HG03575 (cell line): ENCODE data around the gene FER.
"Not testable (repeated sequence)": the region's sequence is repeated elsewhere in the genome, so short reads cannot be mapped to it uniquely, and the experiment has no call there.

Experiments
- ATAC-seq: cut with Tn5 transposase; IDR thresholded peaks from one replicate; pipeline ENCODE4 v1.9.1; 2021; ENCODE audit not compliant: unreplicated experiment, insufficient number of reproducible peaks, low FRiP score; ENCODE audit errors: extremely low read depth

The FER gene

GRCh38 chr5:109052216-109052615 is 304.5 kb downstream of the FER start:
- ATAC-seq = not testable (repeated sequence)

- ATAC-seq = no peak
These were observed 306.3 kb downstream of the FER start for GRCh38 chr5:109053995-109054417.

DNA sequence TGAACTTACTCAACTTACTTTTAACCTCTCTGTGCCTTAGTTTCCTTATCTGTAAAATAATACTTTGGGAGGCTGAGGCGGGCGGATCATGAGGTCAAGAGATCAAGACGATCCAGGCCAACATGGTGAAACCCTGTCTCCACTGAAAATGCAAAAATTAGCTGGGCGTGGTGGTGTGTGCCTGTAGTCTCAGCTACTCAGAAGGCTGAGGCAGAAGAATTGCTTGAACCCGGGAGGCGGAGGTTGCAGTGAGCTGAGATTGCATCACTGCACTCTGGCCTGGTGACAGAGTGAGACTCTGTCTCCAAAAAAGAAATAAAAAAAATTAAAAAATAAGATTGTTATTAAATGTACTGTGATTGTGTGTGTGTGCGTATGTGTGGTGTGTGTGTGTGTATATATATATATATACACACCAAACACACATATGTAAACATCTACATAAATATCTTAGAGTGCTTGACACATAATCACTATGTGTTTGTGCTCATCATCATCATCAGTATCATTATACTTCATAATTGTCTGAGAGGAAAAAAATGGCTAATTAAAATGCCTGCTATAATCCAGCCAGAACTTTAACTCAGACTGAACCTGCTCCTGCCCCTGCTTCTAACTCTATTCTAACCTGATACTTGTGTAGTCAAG is 312.8 kb downstream of the FER start:
- no peak for ATAC-seq

- ATAC-seq = no peak
These were observed 315.0 kb downstream of the FER start for GRCh38 chr5:109062664-109063063.

DNA sequence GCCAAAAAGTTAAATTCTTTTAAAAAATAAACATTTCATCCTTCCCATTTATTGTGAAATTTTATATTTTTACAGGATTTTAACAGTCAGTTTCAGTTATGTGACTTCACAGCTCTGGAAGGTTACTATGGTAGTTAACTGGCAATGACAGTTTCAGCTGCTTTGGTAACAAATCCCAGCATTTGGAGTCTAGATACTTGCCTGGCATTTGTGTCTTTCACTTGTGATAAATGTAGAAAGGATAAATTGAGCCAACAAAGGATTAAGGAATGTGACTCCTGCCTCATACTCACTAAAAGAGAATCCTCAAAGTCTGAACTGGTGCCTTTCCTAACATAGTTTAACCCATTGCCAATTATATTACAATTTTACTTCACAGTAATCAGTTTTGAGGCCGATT is 315.5 kb downstream of the FER start:
- ATAC-seq = no peak

DNA sequence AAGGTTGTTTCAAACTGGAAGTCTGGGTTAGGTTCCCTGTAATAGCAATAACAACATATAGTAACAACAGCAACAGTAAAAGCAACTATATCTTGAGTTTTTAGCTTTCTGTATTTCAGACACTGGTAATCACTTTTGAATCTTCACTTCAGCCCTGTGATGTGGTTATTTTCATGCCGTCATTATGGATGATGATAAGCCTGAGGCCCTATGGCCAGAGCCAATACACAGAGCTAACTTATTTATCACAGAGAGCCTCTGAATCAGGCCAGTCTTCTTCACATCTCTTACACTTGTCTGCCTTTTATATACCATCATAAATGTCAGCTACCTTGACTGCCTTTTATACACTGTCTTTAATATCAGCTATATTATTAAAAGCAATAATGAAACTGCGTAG is 329.0 kb downstream of the FER start:
- no peak for ATAC-seq

GRCh38 chr5:109078448-109078847 is 330.8 kb downstream of the FER start:
- no peak for ATAC-seq

DNA sequence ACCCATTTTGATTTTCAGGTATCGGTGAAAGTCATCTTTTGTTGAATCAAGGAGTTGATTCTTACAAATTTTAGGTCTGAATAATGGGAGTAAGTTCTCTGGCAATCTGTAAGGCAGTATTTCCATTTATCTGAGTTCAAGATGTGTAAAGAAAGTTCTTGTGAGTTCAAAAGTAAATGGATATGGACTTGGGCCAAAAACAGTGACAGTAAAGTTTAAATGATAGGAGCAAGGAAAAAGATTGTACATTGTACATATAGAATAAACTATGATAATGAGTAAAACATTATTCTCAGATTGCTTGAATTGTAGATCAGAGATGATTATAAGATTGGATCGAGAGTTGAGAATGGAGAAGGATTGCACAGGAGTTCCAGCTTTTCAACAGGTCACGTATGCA is 332.8 kb downstream of the FER start:
- no peak for ATAC-seq

DNA sequence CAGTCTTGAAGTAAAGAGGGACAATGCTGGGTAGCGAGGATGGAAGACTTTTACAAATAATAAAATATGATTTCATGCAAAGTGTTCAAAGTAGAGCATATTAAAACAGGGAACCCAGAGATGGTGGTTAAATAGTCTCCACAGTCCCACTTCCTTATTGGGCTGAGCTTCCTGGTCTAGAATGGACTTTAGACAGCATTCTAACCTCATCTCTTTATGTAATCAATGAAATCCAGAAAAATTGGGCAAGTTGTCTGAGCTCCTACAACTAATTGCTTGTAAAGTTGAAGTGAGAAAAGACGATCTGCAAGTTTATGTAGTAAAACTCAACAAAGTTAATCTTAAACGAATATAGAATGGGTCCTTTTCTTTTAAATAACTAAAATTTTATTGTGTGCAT is 333.2 kb downstream of the FER start:
- ATAC-seq = no peak

GRCh38 chr5:109083937-109084336 is 336.2 kb downstream of the FER start:
- no peak for ATAC-seq

DNA sequence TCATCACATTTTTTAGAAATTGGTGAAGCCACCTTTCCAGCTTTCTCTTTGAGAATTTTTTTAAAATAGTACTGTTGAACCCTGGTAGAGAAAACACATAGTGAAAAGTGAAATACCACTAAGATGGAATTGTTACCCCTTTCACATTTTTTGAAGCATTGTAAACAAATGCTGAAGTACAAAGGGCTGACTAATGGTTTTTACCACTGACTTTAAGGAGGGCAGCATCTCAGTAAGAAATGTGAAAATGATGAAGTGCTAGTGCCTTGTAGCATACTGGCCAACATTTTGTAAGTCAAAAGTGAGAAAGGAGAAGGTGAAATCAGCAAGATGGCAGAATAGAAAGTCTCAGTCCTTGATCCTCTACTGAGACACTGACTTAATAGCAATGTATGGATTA is 341.5 kb downstream of the FER start:
- no peak for ATAC-seq

DNA sequence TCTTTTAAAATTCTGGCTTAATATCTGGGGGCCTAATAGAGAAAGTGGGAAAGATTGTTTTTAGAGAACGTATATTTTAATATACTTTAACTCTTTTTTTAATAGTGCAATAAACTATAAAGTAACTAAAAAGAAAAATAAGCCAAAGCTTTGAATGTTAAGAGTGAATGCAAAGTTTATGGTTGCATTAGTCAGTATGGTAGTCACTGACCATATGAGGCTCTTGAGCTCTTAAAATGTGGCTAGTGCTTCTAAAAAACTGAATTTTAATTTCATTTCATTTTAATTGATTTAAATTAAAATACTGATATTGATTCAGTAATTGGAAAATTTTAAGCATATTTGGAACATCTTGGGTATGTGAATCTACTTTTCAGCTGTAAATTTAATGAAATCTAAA is 351.4 kb downstream of the FER start:
- ATAC-seq = no peak

DNA sequence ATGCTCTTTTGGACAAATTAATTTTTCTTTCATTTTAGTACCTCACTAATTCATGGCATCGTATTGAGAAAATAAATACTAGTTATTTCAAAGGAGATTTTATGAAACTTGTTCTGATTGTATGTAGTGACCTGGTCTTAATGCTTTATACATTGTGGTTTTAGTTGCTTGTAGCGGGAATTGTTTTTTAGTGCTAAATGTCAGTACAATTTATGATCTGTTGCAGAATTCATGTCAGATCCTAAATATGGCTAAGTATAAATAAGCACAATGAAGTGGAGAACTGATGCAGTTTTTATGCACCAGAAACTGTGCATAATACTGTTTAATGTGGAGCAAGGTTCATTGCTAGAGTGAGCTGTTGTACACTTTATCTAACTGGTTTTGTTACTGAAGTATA is 353.3 kb downstream of the FER start:
- no peak for ATAC-seq

DNA sequence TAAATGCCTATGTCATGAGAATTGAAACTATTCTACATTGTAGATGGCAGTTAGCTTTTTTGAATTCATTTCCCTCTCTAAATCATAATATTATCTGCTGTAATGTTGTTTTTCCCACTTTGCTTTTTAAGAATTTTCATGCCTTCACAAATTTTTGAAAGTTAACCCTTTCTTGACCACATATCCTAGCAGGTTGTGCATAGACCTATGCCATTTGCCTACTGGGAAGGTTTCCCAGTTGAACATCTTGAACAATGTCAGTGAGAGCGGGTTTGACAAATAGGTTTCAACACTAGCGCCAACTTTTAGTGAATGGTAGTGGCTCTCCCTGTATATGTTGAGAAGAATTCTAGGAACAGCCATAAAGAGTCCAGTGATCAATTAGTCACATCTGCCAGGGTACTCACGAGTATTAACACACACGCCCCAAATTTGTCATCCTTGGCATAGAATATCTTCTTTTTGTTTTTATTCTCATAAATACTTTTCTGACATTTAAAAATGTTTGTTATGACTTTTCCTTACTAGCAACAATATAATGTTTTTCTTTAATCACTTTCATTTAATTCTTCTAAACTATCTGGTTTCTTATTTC is 354.5 kb downstream of the FER start:
- no peak for ATAC-seq

DNA sequence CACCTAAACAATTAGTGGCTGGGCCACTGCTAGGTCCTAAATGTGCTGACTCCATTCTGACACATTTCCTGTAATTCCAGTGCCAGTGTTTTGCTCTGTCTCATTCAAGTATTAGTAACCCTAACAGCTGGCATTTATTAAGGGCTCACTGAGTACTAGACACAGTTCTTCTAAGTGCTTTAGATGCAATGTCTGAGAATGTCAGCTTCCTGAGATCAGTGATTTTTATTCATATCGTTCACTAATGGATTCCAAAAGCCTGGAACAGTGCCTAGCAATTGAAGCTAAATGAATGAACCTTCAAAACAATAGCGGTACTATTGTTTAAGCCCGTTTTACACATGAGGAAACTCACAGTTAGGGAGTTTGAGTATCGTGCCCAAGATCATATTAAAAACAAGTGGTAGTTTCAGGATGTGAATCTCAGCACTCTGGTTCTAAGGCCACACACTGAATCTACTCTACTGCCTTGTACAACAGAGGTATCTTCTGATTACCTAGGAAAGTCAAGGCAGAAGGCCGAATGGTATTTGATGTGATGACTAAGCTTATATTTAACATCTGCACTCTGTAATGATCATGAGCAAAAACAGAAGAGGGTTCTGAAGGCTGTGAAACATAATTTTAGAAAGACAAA is 358.1 kb downstream of the FER start:
- no peak for ATAC-seq

DNA sequence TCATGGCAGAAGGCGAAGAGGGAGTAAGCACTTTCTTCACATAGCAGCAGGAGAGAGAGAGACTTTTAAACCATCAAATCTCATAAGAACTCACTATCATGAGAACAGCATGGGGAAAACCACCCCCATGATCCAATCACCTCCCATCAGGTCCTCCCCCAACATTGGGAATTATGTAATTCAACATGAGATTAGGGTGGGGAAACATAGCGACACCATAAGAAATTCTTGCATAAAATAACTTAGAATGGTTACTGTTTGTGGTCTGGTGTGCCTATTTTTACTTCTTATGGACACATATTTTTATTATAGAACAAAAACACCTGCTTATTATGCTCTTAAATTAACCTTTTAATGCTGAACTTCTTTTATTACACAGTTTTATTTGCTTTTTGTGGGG is 364.0 kb downstream of the FER start:
- ATAC-seq = no peak

GRCh38 chr5:109113608-109114007 is 365.9 kb downstream of the FER start:
- ATAC-seq = no peak

- no peak for ATAC-seq
These were observed 373.5 kb downstream of the FER start for GRCh38 chr5:109121225-109121624.

GRCh38 chr5:109125755-109126429 is 378.2 kb downstream of the FER start:
- no peak for ATAC-seq

- ATAC-seq = no peak
These were observed 378.8 kb downstream of the FER start for GRCh38 chr5:109126481-109126880.
